Ishikawa (cell line): Measurements from ENCODE around the gene PPRC1.

Experiments
- CEBPB ChIP-seq: IDR thresholded peaks from 2 replicates; pipeline ENCODE4 v1.6.1; 2012
- CREB1 ChIP-seq: IDR thresholded peaks from 2 replicates; pipeline ENCODE4 v1.6.1; 2012; ENCODE audit warnings: low read depth
- EGR1 ChIP-seq: IDR thresholded peaks from 2 replicates; pipeline ENCODE4 v1.6.1; 2012
- EP300 ChIP-seq: IDR thresholded peaks from 2 replicates; pipeline ENCODE4 v1.6.1; 2012; ENCODE audit warnings: borderline replicate concordance
- FOXM1 ChIP-seq: IDR thresholded peaks from 2 replicates; pipeline ENCODE4 v1.6.1; 2012; ENCODE audit warnings: low read depth, borderline replicate concordance
- NFIC ChIP-seq: IDR thresholded peaks from 2 replicates; pipeline ENCODE4 v1.6.1; 2012
- RAD21 ChIP-seq: IDR thresholded peaks from 2 replicates; pipeline ENCODE4 v1.6.1; 2012; ENCODE audit warnings: low read depth
- TAF1 ChIP-seq: IDR thresholded peaks from 2 replicates; pipeline ENCODE4 v1.6.1; 2012; ENCODE audit warnings: low read depth, mild to moderate bottlenecking
- TCF12 ChIP-seq: IDR thresholded peaks from 2 replicates; pipeline ENCODE4 v1.6.1; 2012; ENCODE audit warnings: low read depth
- TEAD4 ChIP-seq: IDR thresholded peaks from 2 replicates; pipeline ENCODE4 v1.6.1; 2012
- YY1 ChIP-seq: IDR thresholded peaks from 2 replicates; pipeline ENCODE4 v1.6.1; 2012; ENCODE audit warnings: low read depth
- ZBTB7A ChIP-seq: IDR thresholded peaks from 2 replicates; pipeline ENCODE4 v1.6.1; 2012; ENCODE audit warnings: low read depth
- TF ChIP-seq, protein P1 (sequence below): IDR thresholded peaks from 2 replicates; pipeline ENCODE4 v1.6.1; 2012
- TF ChIP-seq, protein P2 (sequence below): IDR thresholded peaks from 2 replicates; pipeline ENCODE4 v1.6.1; 2012; ENCODE audit warnings: low read depth, mild to moderate bottlenecking
- TF ChIP-seq, protein P3 (sequence below): IDR thresholded peaks from 2 replicates; pipeline ENCODE4 v1.6.1; 2012

Gene PPRC1

DNA sequence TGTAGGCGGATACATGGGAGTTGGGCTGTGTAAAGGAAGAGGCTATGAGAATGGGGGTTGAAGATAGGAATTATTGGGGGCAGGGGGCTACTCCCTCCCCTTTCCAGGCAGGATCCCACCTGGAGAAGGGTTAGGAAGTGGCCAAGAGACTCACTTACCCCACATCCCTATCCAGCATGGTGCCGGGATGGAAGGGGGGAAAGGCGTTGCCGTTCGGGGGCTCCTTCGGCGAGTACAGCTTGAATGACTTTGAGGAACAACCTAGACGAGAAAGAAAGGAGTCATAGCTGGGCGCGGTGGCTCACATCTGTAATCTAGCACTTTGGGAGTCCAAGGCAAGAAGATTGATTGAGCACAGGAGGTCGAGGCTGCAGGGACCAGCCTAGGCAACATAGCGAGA, 21.6 kb upstream of the PPRC1 start:
- TF ChIP-seq CREB1 (no peak), TAF1 (no peak), CEBPB (no peak), EP300 (no peak), ZBTB7A (no peak), NFIC (no peak), TCF12 (no peak), RAD21 (no peak), EGR1 (no peak), TEAD4 (no peak), YY1 (no peak), FOXM1 (no peak)
- TF ChIP-seq, protein P1, sequence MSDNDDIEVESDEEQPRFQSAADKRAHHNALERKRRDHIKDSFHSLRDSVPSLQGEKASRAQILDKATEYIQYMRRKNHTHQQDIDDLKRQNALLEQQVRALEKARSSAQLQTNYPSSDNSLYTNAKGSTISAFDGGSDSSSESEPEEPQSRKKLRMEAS: no peak
- TF ChIP-seq, protein P2, sequence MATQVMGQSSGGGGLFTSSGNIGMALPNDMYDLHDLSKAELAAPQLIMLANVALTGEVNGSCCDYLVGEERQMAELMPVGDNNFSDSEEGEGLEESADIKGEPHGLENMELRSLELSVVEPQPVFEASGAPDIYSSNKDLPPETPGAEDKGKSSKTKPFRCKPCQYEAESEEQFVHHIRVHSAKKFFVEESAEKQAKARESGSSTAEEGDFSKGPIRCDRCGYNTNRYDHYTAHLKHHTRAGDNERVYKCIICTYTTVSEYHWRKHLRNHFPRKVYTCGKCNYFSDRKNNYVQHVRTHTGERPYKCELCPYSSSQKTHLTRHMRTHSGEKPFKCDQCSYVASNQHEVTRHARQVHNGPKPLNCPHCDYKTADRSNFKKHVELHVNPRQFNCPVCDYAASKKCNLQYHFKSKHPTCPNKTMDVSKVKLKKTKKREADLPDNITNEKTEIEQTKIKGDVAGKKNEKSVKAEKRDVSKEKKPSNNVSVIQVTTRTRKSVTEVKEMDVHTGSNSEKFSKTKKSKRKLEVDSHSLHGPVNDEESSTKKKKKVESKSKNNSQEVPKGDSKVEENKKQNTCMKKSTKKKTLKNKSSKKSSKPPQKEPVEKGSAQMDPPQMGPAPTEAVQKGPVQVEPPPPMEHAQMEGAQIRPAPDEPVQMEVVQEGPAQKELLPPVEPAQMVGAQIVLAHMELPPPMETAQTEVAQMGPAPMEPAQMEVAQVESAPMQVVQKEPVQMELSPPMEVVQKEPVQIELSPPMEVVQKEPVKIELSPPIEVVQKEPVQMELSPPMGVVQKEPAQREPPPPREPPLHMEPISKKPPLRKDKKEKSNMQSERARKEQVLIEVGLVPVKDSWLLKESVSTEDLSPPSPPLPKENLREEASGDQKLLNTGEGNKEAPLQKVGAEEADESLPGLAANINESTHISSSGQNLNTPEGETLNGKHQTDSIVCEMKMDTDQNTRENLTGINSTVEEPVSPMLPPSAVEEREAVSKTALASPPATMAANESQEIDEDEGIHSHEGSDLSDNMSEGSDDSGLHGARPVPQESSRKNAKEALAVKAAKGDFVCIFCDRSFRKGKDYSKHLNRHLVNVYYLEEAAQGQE: no peak
- TF ChIP-seq, protein P3, sequence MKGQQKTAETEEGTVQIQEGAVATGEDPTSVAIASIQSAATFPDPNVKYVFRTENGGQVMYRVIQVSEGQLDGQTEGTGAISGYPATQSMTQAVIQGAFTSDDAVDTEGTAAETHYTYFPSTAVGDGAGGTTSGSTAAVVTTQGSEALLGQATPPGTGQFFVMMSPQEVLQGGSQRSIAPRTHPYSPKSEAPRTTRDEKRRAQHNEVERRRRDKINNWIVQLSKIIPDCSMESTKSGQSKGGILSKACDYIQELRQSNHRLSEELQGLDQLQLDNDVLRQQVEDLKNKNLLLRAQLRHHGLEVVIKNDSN: no peak

DNA sequence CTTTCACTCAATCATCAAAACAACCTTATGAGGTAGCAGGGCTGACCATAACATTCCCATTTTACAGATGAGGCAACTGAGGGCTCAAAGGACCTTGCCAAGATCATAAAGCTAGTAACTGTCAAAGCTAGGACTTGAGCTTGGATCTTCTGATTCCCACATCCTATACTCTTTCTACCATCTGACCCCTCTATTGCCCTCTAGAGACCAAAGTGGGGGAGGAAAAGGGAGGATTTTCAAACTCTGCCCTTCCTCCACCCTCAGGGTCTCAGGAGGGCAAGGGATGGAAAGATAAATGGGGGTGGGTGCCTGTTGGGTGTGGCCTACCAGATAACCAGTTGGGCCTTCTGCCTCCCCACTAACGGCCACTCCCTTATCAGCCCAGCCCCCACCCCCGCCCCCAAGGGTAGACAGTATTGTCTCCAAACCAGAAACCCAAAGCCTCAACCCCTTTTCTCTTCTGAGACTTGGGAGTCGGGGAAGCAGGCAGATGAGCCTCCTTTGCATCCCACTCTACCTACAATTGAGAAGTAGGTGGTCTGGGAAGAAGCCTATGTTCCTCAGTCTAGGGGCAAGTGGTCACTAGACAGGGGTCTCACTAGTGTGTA, 20.5 kb upstream of the PPRC1 start:
- no peak for TF ChIP-seq TEAD4
- peak; percentile 16; the same call in 1 of the 2 replicates for TF ChIP-seq TCF12

DNA sequence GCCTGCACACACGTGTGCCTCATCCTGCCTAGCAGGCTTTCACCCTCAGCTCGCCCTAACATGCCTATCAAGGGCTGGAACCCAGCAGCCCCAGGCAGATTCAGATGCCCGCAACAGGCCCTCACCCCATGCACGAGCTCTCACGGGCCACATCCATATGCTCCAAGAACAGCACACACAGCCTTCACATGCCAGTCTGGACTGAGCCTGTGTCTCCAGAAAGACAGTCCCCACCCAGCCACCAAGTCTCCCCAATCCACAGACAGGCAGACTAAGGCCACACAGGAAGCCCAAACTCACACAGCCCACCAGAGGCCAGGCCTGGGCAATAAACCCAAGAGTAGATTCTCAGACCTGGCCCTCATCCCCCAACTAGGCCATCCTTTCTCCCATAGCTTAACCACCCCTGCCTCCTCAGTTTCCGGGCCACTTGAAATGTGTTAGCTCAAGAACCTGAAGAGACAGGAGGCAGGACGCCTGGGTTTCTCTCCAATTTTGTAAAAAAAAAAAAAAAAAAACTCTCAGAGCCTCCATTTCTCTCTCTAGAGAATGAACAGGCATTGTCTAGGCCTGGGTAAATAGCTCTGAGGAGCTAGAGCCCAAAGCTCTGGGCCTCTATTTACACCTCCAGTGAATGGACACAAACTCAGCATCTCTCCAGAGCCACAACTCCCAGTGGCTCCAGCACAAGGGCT, 19.4 kb upstream of the PPRC1 start:
- TF ChIP-seq TAF1 (no peak), YY1 (no peak), RAD21 (no peak), EGR1 (no peak), TEAD4 (no peak), CEBPB (no peak), ZBTB7A (no peak), NFIC (no peak), EP300 (no peak), FOXM1 (no peak), CREB1 (no peak), TCF12 (no peak)
- TF ChIP-seq, protein P2: no peak
- TF ChIP-seq, protein P1: no peak

DNA sequence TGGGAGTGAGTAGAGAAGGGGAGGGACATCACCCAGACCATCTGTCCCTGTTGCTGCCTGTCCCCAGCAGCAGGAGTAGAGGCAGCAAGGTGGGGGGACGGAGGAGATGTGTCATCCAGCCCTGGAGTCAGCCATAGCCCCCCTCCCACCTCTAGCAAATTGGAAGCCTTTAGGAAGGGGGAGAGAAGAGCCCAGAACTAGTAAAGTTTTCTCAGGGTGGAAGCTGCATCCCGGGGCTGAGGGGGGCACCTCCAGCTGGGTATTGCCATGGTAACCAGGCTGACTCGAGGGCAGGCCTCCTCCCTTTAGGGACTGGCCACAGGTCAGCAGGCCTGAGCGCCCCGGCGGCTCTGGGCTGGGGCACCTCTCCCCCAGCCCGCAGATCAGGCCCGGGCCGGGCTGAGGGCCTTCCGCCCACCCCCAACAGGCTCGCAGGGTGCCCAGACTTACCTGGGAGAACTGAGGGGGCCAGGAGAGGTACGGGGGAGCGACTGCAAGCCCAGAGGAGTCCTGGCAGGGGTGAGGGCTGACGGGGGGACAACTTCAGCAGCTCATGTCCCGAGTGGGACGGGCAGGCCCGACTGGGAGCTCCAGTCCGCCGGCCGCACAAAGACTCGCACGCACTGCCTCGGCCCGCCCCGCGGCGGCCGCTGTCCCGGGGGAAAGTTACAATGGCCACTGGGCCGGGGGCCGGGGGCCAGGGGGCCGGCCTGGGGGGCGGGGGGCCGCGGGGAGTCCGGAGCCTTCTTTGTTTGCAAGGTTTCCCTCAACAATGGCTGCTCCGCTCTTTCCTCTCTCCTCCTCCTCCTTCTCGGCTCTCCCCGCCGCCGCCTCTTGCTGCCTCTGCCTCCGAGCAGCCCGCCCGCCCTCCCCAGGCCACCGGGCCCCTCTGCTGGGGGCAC, 18.6 kb upstream of the PPRC1 start:
- TF ChIP-seq YY1 (peak; percentile 5; the same call in 1 of the 2 replicates), ZBTB7A (peak; percentile 49; the same call in 1 of the 2 replicates), CEBPB (no peak)

DNA sequence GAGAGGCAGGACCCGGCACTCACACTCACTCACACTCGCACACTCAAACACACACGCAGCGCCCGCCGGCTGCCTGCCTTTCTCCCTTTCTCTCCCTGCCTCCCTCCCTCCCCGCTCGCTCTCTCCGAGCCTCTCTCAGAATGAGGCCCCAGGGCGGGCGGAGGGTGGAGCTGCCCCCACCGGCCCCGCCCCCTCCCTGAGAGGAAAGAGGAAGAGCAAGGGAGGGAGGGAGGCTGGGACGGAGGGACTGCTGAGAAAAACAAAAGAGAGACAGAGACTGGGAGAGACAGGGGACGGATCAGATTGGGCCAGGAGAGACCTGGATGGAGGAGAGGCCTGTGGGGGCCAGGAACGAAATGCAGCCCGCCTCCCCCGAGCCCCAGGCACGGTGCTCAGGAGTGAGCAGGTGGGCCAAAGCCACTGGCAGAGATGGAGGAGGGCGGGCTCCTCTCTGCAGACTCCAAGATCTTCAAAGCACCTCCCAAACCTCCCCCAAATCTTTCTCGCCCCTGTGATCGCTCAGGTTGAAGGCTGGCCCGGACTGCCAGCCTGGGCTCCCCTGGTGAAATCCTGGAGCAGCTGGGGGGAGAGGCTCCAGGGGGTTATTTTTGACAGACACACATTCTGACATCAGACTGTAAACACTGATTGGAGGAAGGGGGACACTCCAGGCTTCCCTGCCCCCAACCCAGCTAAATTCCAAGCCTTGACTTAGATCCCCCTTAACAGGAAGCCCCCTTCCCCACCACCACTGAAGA, 17.8 kb upstream of the PPRC1 start:
- TF ChIP-seq TAF1 (peak; percentile 75), RAD21 (no peak)

DNA sequence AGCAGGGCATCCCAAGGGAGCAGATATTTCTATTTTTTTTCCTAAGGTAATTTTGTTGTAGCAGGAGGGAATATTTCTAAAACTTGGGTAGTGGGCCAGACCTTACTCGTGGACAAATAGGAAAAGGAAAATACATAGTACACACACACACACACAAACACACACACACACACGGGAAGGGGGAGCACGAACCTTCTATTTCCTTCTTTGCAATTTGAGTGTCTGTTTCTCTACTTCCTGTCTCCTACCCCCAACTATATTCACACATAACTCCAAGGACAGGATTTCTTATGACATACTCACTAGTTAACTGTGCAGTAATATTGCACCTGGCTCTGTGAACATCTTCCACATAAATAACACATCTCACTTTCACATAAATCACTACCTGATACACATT, 17.1 kb upstream of the PPRC1 start:
- TF ChIP-seq TCF12: no peak
- TF ChIP-seq EP300: no peak
- TF ChIP-seq CREB1: no peak
- TF ChIP-seq CEBPB: no peak
- TF ChIP-seq RAD21: no peak
- TF ChIP-seq, protein P3: no peak
- TF ChIP-seq EGR1: no peak
- TF ChIP-seq, protein P2: no peak
